ENCODE results near the gene OSTF1. TPM values are rescaled to one million over a fixed set of nuclear protein-coding genes. Genes with fewer than 3 reads are reported as not detected.

Gene OSTF1
- total and polyA plus RNA-seq, 2 experiments from 2014 or later, result 15.6 to 24.0 TPM

DNA sequence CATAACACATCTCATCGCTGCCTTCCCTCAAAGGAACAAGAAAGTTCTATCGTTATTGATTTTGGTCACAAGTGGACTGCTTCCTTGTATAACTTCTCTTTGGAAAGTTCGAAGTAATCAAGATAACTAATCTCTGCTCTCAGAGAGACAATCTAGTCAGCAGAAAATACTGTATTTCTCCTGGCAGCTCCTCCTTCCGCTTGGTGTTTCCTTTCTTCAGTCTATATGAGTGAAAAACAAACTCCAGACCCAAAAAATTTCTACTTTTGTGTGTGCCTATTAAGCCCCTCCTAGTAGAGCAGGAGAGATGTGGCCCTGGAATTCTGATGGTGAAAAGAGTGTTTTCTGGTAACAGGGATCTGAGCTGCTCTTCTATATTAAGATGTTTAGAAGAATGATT is 24.5 kb downstream of the OSTF1 start:
- Histone ChIP-seq H2AFZ (no peak overlapping the region), H4K20me1 (replicated peaks; ENCODE audit: insufficient read depth) (no peaks in the 10 kb centered on the region; the same call in 1 of the 2 replicates), H3K27ac (ENCODE audit: low read depth) (no peak overlapping the region; the same call in 1 of the 2 replicates), H3F3A (replicated peaks; ENCODE audit: low read depth) (no peaks in the 10 kb centered on the region), H3K36me3 (ENCODE audit: insufficient read depth) (no peaks in the 10 kb centered on the region), H3K27me3 (ENCODE audit: insufficient read depth) (no peaks in the 10 kb centered on the region), H3K4me3 (no peak overlapping the region), H3K79me2 (replicated peaks; ENCODE audit: insufficient read depth) (no peaks in the 10 kb centered on the region; the same call in 1 of the 2 replicates), H3K4me1 (ENCODE audit: insufficient read depth) (no peaks in the 10 kb centered on the region), H3K9me2 (ENCODE audit: insufficient read depth) (no peaks in the 10 kb centered on the region), H3K4me2 (no peak overlapping the region)
- DNase-seq (ENCODE audit: low spot score), result no peak
- Mint-ChIP-seq H3K4me1 (peaks cover 2% of the 10 kb centered on the region; the same call in 1 of the 3 replicates), H3K27me3 (ENCODE audit: insufficient read depth, low read depth, poor library complexity) (no peaks in the 10 kb centered on the region), H3K4me3 (no peak overlapping the region), H3K36me3 (ENCODE audit: low read depth) (no peaks in the 10 kb centered on the region; the same call in 2 of the 3 replicates), H3K27ac (no peak overlapping the region), H3K9me3 (no peaks in the 10 kb centered on the region)
- no peak for ATAC-seq
- TF ChIP-seq, protein P1, sequence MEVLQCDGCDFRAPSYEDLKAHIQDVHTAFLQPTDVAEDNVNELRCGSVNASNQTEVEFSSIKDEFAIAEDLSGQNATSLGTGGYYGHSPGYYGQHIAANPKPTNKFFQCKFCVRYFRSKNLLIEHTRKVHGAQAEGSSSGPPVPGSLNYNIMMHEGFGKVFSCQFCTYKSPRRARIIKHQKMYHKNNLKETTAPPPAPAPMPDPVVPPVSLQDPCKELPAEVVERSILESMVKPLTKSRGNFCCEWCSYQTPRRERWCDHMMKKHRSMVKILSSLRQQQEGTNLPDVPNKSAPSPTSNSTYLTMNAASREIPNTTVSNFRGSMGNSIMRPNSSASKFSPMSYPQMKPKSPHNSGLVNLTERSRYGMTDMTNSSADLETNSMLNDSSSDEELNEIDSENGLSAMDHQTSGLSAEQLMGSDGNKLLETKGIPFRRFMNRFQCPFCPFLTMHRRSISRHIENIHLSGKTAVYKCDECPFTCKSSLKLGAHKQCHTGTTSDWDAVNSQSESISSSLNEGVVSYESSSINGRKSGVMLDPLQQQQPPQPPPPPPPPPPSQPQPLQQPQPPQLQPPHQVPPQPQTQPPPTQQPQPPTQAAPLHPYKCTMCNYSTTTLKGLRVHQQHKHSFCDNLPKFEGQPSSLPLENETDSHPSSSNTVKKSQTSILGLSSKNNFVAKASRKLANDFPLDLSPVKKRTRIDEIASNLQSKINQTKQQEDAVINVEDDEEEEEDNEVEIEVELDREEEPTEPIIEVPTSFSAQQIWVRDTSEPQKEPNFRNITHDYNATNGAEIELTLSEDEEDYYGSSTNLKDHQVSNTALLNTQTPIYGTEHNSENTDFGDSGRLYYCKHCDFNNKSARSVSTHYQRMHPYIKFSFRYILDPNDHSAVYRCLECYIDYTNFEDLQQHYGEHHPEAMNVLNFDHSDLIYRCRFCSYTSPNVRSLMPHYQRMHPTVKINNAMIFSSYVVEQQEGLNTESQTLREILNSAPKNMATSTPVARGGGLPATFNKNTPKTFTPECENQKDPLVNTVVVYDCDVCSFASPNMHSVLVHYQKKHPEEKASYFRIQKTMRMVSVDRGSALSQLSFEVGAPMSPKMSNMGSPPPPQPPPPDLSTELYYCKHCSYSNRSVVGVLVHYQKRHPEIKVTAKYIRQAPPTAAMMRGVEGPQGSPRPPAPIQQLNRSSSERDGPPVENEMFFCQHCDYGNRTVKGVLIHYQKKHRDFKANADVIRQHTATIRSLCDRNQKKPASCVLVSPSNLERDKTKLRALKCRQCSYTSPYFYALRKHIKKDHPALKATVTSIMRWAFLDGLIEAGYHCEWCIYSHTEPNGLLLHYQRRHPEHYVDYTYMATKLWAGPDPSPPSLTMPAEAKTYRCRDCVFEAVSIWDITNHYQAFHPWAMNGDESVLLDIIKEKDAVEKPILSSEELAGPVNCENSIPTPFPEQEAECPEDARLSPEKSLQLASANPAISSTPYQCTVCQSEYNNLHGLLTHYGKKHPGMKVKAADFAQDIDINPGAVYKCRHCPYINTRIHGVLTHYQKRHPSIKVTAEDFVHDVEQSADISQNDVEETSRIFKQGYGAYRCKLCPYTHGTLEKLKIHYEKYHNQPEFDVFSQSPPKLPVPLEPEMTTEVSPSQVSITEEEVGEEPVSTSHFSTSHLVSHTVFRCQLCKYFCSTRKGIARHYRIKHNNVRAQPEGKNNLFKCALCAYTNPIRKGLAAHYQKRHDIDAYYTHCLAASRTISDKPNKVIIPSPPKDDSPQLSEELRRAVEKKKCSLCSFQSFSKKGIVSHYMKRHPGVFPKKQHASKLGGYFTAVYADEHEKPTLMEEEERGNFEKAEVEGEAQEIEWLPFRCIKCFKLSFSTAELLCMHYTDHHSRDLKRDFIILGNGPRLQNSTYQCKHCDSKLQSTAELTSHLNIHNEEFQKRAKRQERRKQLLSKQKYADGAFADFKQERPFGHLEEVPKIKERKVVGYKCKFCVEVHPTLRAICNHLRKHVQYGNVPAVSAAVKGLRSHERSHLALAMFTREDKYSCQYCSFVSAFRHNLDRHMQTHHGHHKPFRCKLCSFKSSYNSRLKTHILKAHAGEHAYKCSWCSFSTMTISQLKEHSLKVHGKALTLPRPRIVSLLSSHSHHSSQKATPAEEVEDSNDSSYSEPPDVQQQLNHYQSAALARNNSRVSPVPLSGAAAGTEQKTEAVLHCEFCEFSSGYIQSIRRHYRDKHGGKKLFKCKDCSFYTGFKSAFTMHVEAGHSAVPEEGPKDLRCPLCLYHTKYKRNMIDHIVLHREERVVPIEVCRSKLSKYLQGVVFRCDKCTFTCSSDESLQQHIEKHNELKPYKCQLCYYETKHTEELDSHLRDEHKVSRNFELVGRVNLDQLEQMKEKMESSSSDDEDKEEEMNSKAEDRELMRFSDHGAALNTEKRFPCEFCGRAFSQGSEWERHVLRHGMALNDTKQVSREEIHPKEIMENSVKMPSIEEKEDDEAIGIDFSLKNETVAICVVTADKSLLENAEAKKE (CRISPR knock-in tag; IDR thresholded peaks at IDR 0.05), result no peak
- TF ChIP-seq, protein P2, sequence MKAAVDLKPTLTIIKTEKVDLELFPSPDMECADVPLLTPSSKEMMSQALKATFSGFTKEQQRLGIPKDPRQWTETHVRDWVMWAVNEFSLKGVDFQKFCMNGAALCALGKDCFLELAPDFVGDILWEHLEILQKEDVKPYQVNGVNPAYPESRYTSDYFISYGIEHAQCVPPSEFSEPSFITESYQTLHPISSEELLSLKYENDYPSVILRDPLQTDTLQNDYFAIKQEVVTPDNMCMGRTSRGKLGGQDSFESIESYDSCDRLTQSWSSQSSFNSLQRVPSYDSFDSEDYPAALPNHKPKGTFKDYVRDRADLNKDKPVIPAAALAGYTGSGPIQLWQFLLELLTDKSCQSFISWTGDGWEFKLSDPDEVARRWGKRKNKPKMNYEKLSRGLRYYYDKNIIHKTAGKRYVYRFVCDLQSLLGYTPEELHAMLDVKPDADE (IDR thresholded peaks at IDR 0.05), result no peak
- TF ChIP-seq, protein P3, sequence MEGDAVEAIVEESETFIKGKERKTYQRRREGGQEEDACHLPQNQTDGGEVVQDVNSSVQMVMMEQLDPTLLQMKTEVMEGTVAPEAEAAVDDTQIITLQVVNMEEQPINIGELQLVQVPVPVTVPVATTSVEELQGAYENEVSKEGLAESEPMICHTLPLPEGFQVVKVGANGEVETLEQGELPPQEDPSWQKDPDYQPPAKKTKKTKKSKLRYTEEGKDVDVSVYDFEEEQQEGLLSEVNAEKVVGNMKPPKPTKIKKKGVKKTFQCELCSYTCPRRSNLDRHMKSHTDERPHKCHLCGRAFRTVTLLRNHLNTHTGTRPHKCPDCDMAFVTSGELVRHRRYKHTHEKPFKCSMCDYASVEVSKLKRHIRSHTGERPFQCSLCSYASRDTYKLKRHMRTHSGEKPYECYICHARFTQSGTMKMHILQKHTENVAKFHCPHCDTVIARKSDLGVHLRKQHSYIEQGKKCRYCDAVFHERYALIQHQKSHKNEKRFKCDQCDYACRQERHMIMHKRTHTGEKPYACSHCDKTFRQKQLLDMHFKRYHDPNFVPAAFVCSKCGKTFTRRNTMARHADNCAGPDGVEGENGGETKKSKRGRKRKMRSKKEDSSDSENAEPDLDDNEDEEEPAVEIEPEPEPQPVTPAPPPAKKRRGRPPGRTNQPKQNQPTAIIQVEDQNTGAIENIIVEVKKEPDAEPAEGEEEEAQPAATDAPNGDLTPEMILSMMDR (conservative IDR thresholded peaks at IDR 0.05; ENCODE audit: low read depth in 2 of 2), result no peak
- TF ChIP-seq NANOG (IDR thresholded peaks at IDR 0.05; ENCODE audit: borderline replicate concordance) (no peak), ZNF331 (CRISPR knock-in tag; IDR thresholded peaks at IDR 0.05; ENCODE audit: low read depth) (no peak), EZH2phosphoT487 (IDR thresholded peaks at IDR 0.05; ENCODE audit: unreplicated experiment) (no peak), CREB1 (CRISPR knock-in tag; IDR thresholded peaks at IDR 0.05; ENCODE audit: low read depth) (no peak), JUNB (IDR thresholded peaks at IDR 0.05; ENCODE audit: unreplicated experiment) (no peak), EZH2 (IDR thresholded peaks at IDR 0.05; ENCODE audit: low read depth, unreplicated experiment) (no peak), POLR2AphosphoS5 (IDR thresholded peaks at IDR 0.05; ENCODE audit: low read depth) (no peak), STAT1 (IDR thresholded peaks at IDR 0.05; ENCODE audit: unreplicated experiment) (no peak)
